Cardiac septum (tissue), 1 donor: ENCODE measurements around the gene LRP5. TPM values are rescaled to one million over a fixed set of nuclear protein-coding genes. Genes with fewer than 3 reads are reported as not detected.
A peak's percentile ranks its signal among the peaks of the same experiment; 100 is the strongest.

Experiments used
- DNase-seq: peaks from one replicate; pipeline ENCODE4 v3.0.0-alpha.2; 2020; ENCODE audit warnings: low spot score
- intact Hi-C: fragments of 100-400 bp; cut with DNase I; formaldehyde crosslinking; loops from one replicate; pipeline ENCODE4 v1.14.0; 2022
- long read RNA-seq: library from polyadenylated mRNA; unstranded; transcript quantifications from one replicate; pipeline ENCODE4 v2.0.0, GENCODE V29; 2021
- total RNA-seq: library from RNA; stranded (reverse); fragmentation: NEBNext Ultra II Directional; extraction: Animal tissue kit (Norgen Biotek cat#: 25700); gene quantifications from one replicate; pipeline ENCODE4 v1.2.1, GENCODE V29; 2021
- donor health status: DM: no; HTN: no; CAD: no.

LRP5 gene
- 38.6 TPM for total RNA-seq
- long read RNA-seq, full-length matches to known transcripts: 6 of 43 reads
- long read RNA-seq, partial matches to known transcripts: 24 of 43 reads
- long read RNA-seq, other reads (novel, unspliced or antisense): 13 of 43 reads

- no peak for DNase-seq
- intact Hi-C loops: loop anchor here (2.0 to 5.0 kb wide), 3 partner anchors 35 to 61 kb away; partner anchors contain the start of gene C11orf24
Measured at GRCh38 chr11:68312117-68312779, at the start of gene LRP5. Gene LRP5 (plus strand): TSS chr11:68312591. CDS start chr11:68312715, 124 bp downstream.

GRCh38 chr11:68263444-68264035 is 48.9 kb upstream of the LRP5 start:
- no peak for DNase-seq
- intact Hi-C loops: no loop called here

GRCh38 chr11:68264244-68264643 is 48.1 kb upstream of the LRP5 start:
- intact Hi-C loops: no loop called here
- DNase-seq: no peak

- no peak for DNase-seq
- intact Hi-C loops: no loop called here
Measured at GRCh38 chr11:68264741-68265540, 47.5 kb upstream of the LRP5 start.

- no peak for DNase-seq
- intact Hi-C loops: no loop called here
Measured at GRCh38 chr11:68266121-68266891, 46.1 kb upstream of the LRP5 start.

- intact Hi-C loops: no loop called here
- no peak for DNase-seq
Measured at GRCh38 chr11:68266936-68267880, 45.2 kb upstream of the LRP5 start.

- intact Hi-C loops: no loop called here
- no peak for DNase-seq
Measured at GRCh38 chr11:68267881-68268240, 44.5 kb upstream of the LRP5 start.

GRCh38 chr11:68269414-68270081 is 42.8 kb upstream of the LRP5 start:
- DNase-seq: no peak
- intact Hi-C loops: loop anchor here (5.0 kb wide), 1 partner anchor 43 kb away; the partner anchor contains the start of gene LRP5

- no peak for DNase-seq
- intact Hi-C loops: loop anchor here (5.0 kb wide), 1 partner anchor 42 kb away; the partner anchor contains the start of gene LRP5
Measured at GRCh38 chr11:68270196-68271022, 42.0 kb upstream of the LRP5 start.

- intact Hi-C loops: loop anchor here (5.0 kb wide), 1 partner anchor 41 kb away; the partner anchor contains the start of gene LRP5
Measured at GRCh38 chr11:68271023-68271780, 41.2 kb upstream of the LRP5 start.

GRCh38 chr11:68271781-68272608 is 40.4 kb upstream of the LRP5 start, which contains the start of gene C11orf24:
Gene C11orf24 (minus strand): TSS chr11:68271973. CDS start chr11:68263767, 8,206 bp downstream.
- intact Hi-C loops: loop anchor here (5.0 kb wide), 1 partner anchor 40 kb away; the partner anchor contains the start of gene LRP5
- DNase-seq: peak; percentile 99

More at GRCh38 chr11:68271023-68271780, 41.2 kb upstream of the LRP5 start:
- no peak for DNase-seq

- intact Hi-C loops: loop anchor here (5.0 kb wide), 1 partner anchor 39 kb away; the partner anchor contains the start of gene LRP5
- no peak for DNase-seq
Measured at GRCh38 chr11:68273026-68273738, 39.2 kb upstream of the LRP5 start.

- intact Hi-C loops: loop anchor here (5.0 kb wide), 1 partner anchor 38 kb away; the partner anchor contains the start of gene LRP5
- DNase-seq: no peak
Measured at GRCh38 chr11:68274306-68274705, 38.1 kb upstream of the LRP5 start.

- intact Hi-C loops: no loop called here
- DNase-seq: peak; percentile 33
Measured at GRCh38 chr11:68275721-68276507, 36.5 kb upstream of the LRP5 start.
